ENCODE results near the gene CBX6.

Gene CBX6

GRCh38 chr22:38881997-38882879, 10.2 kb upstream of the CBX6 start:
- DNase-seq (ENCODE audit: insufficient read length, low spot score), result no peak
- no peak for TF ChIP-seq CTCF (IDR thresholded peaks at IDR 0.05; ENCODE audit: insufficient read depth, missing control alignments)
- FAIRE-seq, result no peak

- FAIRE-seq (no peak), DNase-seq (ENCODE audit: insufficient read length, low spot score) (no peak)
- TF ChIP-seq CTCF (IDR thresholded peaks at IDR 0.05; ENCODE audit: insufficient read depth, missing control alignments), result no peak
Measured at GRCh38 chr22:38881464-38881871, 9.5 kb upstream of the CBX6 start.

- no peak for TF ChIP-seq CTCF (IDR thresholded peaks at IDR 0.05; ENCODE audit: insufficient read depth, missing control alignments)
- no peak for FAIRE-seq
- no peak for DNase-seq (ENCODE audit: insufficient read length, low spot score)
Measured at GRCh38 chr22:38879961-38880360, 7.9 kb upstream of the CBX6 start.

GRCh38 chr22:38879108-38879729, 7.2 kb upstream of the CBX6 start:
- no peak for FAIRE-seq
- TF ChIP-seq CTCF (IDR thresholded peaks at IDR 0.05; ENCODE audit: insufficient read depth, missing control alignments), result no peak

GRCh38 chr22:38878001-38878400, 6.0 kb upstream of the CBX6 start:
- FAIRE-seq (no peak), DNase-seq (ENCODE audit: insufficient read length, low spot score) (no peak)
- no peak for TF ChIP-seq CTCF (IDR thresholded peaks at IDR 0.05; ENCODE audit: insufficient read depth, missing control alignments)

More at GRCh38 chr22:38879108-38879729, 7.2 kb upstream of the CBX6 start:
- DNase-seq (ENCODE audit: insufficient read length, low spot score), result no peak

- TF ChIP-seq CTCF (IDR thresholded peaks at IDR 0.05; ENCODE audit: insufficient read depth, missing control alignments), result no peak
- no peak for FAIRE-seq
- no peak for DNase-seq (ENCODE audit: insufficient read length, low spot score)
Measured at GRCh38 chr22:38874529-38875222, 2.7 kb upstream of the CBX6 start.

Measured in D721Med (cell line).